CD14-positive monocyte (primary cell): ENCODE measurements around the gene RMI1. TPM values are rescaled to one million over a fixed set of nuclear protein-coding genes. Genes with fewer than 3 reads are reported as not detected.

Experiments used
- DNase-seq, 3 donors: peaks; one replicate each; pipeline ENCODE4 v3.0.0-alpha.2; 2011 to 2022
- H2AFZ ChIP-seq: 2 replicates; pipeline ENCODE4 v1.6.0; 2012; ENCODE audit warnings: mild to moderate bottlenecking, low read depth, low read length, inconsistent platforms; ENCODE audit not compliant: insufficient read depth, poor library complexity, severe bottlenecking
- H3K27ac ChIP-seq, 2 donors: 1 replicate in 1 of 2; 2 replicates in 1 of 2; pipeline ENCODE4 v1.5.1; 2012 to 2013; ENCODE audit warnings: low read length in 2 of 2, control low read depth in 1 of 2, inconsistent platforms in 1 of 2, low read depth in 1 of 2, mild to moderate bottlenecking in 1 of 2
- H3K27me3 ChIP-seq, 2 donors: one replicate each; pipeline versions ENCODE4 v1.6.0 to v1.6.1; 2011 to 2013; ENCODE audit warnings: low read length in 2 of 2; ENCODE audit not compliant: control insufficient read depth in 2 of 2, insufficient read depth in 2 of 2
- H3K36me3 ChIP-seq, 2 donors: replicated peaks in 1 of 2; 1 replicate in 1 of 2; 2 replicates in 1 of 2; pipeline versions ENCODE4 v1.5.1 to v1.6.1; 2012 to 2013; ENCODE audit warnings: low read length in 2 of 2, control low read depth in 1 of 2, inconsistent platforms in 1 of 2, mild to moderate bottlenecking in 1 of 2; ENCODE audit not compliant: insufficient read depth in 2 of 2, control insufficient read depth in 1 of 2
- H3K4me1 ChIP-seq, 2 donors: 1 replicate in 1 of 2; 2 replicates in 1 of 2; pipeline versions ENCODE4 v1.5.1 to v1.6.1; 2012 to 2013; ENCODE audit warnings: low read length in 2 of 2, control low read depth in 1 of 2, inconsistent platforms in 1 of 2, mild to moderate bottlenecking in 1 of 2, moderate library complexity in 1 of 2; ENCODE audit not compliant: insufficient read depth in 2 of 2, control insufficient read depth in 1 of 2
- H3K4me2 ChIP-seq: replicated peaks from 2 replicates; pipeline ENCODE3; 2012; ENCODE audit warnings: low read length, moderate library complexity, mild to moderate bottlenecking; ENCODE audit not compliant: poor library complexity, severe bottlenecking; ENCODE audit errors: extremely low read depth
- H3K4me3 ChIP-seq, 3 experiments: fragments of 200-600 bp in 1 of 3; sonication (generic) in 1 of 3; replicated peaks in 1 of 3; 1 replicate in 2 of 3; 2 replicates in 1 of 3; pipeline ENCODE4 v1.5.1; 2011 to 2013; ENCODE audit warnings: low read length in 3 of 3, mild to moderate bottlenecking in 3 of 3, control low read depth in 2 of 3, low read depth in 2 of 3, inconsistent platforms in 1 of 3, moderate library complexity in 1 of 3
- H3K79me2 ChIP-seq: 2 replicates; pipeline ENCODE4 v1.6.0; 2012; ENCODE audit warnings: mild to moderate bottlenecking, control low read depth, inconsistent platforms, low read length, moderate library complexity; ENCODE audit not compliant: insufficient read depth
- H3K9ac ChIP-seq: 2 replicates; pipeline ENCODE4 v1.6.0; 2017; ENCODE audit warnings: low read length, mild to moderate bottlenecking; ENCODE audit not compliant: insufficient read depth, poor library complexity, severe bottlenecking
- H3K9me3 ChIP-seq, 2 donors: replicated peaks in 1 of 2; 1 replicate in 1 of 2; 2 replicates in 1 of 2; pipeline versions ENCODE4 v1.5.1 to v1.6.1; 2012 to 2013; ENCODE audit warnings: low read length in 2 of 2, control low read depth in 1 of 2; ENCODE audit not compliant: control insufficient read depth in 1 of 2, insufficient read depth in 1 of 2
- H4K20me1 ChIP-seq: 2 replicates; pipeline ENCODE4 v1.6.0; 2012; ENCODE audit warnings: mild to moderate bottlenecking, low read length, control low read depth, moderate library complexity; ENCODE audit not compliant: insufficient read depth
- H3K27ac Mint-ChIP-seq, 7 donors: one replicate each; pipeline ENCODE4 v1.8.0; 2020; ENCODE audit warnings: mild to moderate bottlenecking in 7 of 7, mixed read lengths in 7 of 7, moderate library complexity in 6 of 7, inconsistent platforms in 2 of 7
- H3K27me3 Mint-ChIP-seq, 3 donors: one replicate each; pipeline ENCODE4 v1.8.0; 2021 to 2022; ENCODE audit warnings: low read depth in 3 of 3, mild to moderate bottlenecking in 3 of 3, mixed read lengths in 3 of 3, moderate library complexity in 3 of 3, inconsistent platforms in 1 of 3
- H3K36me3 Mint-ChIP-seq, 2 donors: one replicate each; pipeline ENCODE4 v1.8.0; 2020; ENCODE audit warnings: mixed read lengths in 2 of 2, inconsistent platforms in 1 of 2, mild to moderate bottlenecking in 1 of 2
- H3K4me1 Mint-ChIP-seq: one replicate; pipeline ENCODE4 v1.8.0; 2020; ENCODE audit warnings: mild to moderate bottlenecking, mixed read lengths
- H3K4me3 Mint-ChIP-seq, 2 donors: one replicate each; pipeline ENCODE4 v1.8.0; 2020; ENCODE audit warnings: mild to moderate bottlenecking in 2 of 2, mixed read lengths in 2 of 2, moderate library complexity in 1 of 2
- H3K9me3 Mint-ChIP-seq, 7 donors: one replicate each; pipeline ENCODE4 v1.8.0; 2020 to 2022; ENCODE audit warnings: mixed read lengths in 7 of 7, mild to moderate bottlenecking in 6 of 7, moderate library complexity in 6 of 7, inconsistent platforms in 2 of 7
- WGBS: methylation state at CpG from one replicate; pipeline ENCODE4 v1.1.5; 2013; ENCODE audit warnings: missing lambda C conversion rate; ENCODE audit not compliant: insufficient coverage; 5-methylcytosine and 5-hydroxymethylcytosine counted together
- intact Hi-C, 2 donors: fragments of 100-400 bp; cut with micrococcal nuclease; formaldehyde crosslinking; loops; one replicate each; pipeline versions ENCODE4 v1.15.0 to v1.15.1; 2023
- polyA minus RNA-seq: library from RNA; depleted of rRNA, polyadenylated mRNA; stranded (reverse); fragments of >200 nt; gene quantifications from 2 replicates; pipeline ENCODE4 v1.2.3, GENCODE V29; 2012
- polyA plus RNA-seq, 3 donors: library from polyadenylated mRNA; depleted of rRNA in 1 of 3; unstranded in 2 of 3; stranded (reverse) in 1 of 3; fragments of 300-500 nt in 2 of 3; fragments of >200 nt in 1 of 3; fragmentation: Illumina TruSeq in 2 of 3; gene quantifications; 1 replicate in 2 of 3; 2 replicates in 1 of 3; pipeline ENCODE4 v1.2.3, GENCODE V29; 2012 to 2021
- total RNA-seq, 12 experiments: library from RNA in 1 of 12; stranded (reverse) in 1 of 12; fragments of 120-200 nt in 1 of 12; gene quantifications; one replicate each; pipeline ENCODE4 v1.2.4 and lab custom pipeline; 2013 to 2026; ENCODE audit warnings: mixed read lengths in 6 of 12, inconsistent platforms in 1 of 12
- TF ChIP-seq, protein P1 (sequence below): fragments of 200-600 bp; IDR thresholded peaks from one replicate; pipeline ENCODE4 v1.8.0; 2022; ENCODE audit warnings: antibody characterized with exemption, mild to moderate bottlenecking

Gene RMI1
- 5.8 TPM for total RNA-seq (2013)
- polyA plus RNA-seq (10 to 100 TPM in 1 of 3 donors, 1 to 10 TPM in 2; 1.7 to 11.5 (median 5.3) TPM), polyA minus RNA-seq (2.6 and 2.9 TPM in 2 replicates), total RNA-seq (lab: John Stamatoyannopoulos, UW) (0.63 to 15.9 (median 2.3) reads per million in 11 experiments)

DNA sequence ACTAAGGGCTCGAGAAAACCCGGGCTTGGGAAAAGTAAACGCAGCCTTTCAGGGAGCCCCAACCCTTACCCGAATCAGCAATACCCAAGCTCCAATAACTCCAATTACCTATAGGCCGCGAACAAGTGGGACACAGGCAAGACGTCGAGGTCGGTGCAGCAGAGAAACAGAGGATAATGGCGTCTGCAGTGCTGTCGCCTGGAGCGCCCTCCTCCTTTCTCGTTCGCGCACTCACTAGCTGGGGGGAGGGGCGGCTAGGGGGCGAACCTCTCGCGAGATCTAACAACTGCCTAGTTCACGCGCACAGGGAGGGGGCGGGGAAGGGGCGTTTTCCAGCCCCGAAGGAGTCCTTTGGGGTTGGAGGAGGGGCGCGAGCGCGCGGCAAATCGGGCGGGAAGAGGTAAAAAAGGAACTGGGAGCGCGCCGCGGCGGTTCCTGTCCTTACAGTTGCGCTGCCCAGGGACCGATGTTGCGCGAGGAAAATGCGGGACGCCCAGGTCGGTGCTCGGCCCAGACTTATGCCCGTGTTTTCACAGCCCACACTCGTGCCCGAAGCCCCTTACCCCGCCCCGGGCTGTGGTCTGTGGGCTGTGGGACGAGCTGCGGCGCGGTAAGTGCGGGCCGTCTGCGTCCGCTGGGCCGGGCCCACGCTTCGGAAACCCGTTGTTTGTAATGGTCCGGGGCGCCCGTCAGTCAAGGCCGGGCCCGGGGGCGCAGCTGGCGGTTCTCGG lies at the start of gene RMI1:
TSS of gene RMI1 (plus strand) at position 411 of the 731 bp plus-strand sequence. CDS start 20,182 bp downstream, outside the sequence.
- H3K27ac Mint-ChIP-seq: peak within 1 kb of the TSS; percentile 99 to 100 (median 99)
- Histone ChIP-seq H3K27ac (peak within 1 kb of the TSS; percentile 97 to 99), H3K9ac (peak within 1 kb of the TSS; percentile 97), H4K20me1 (peaks cover 39% of the 10 kb centered on the region), H3K4me1 (peaks cover 17 to 49% of the 10 kb centered on the region in 2 donors), H3K79me2 (peaks cover 98% of the 10 kb centered on the region), H3K4me3 (peak within 1 kb of the TSS; percentile 72 to 100 (median 88)), H2AFZ (peak within 1 kb of the TSS; percentile 90), H3K27me3 (no peaks in the 10 kb centered on the region), H3K9me3 (no peaks in the 10 kb centered on the region), H3K4me2 (peak within 1 kb of the TSS; percentile 78), H3K36me3 (peaks cover 22 to 26% of the 10 kb centered on the region in 2 donors)
- WGBS: under 1% methylated on average over 63 of the region's 69 CpGs
- H3K36me3 Mint-ChIP-seq: peaks cover 24 to 27% of the 10 kb centered on the region in 2 donors
- H3K9me3 Mint-ChIP-seq: peaks cover 0 to 3% (median 0%) of the 10 kb centered on the region in 7 donors
- no peaks in the 10 kb centered on the region for H3K27me3 Mint-ChIP-seq
- DNase-seq: peak; percentile 97 to 99 (median 98)
- TF ChIP-seq, protein P1, sequence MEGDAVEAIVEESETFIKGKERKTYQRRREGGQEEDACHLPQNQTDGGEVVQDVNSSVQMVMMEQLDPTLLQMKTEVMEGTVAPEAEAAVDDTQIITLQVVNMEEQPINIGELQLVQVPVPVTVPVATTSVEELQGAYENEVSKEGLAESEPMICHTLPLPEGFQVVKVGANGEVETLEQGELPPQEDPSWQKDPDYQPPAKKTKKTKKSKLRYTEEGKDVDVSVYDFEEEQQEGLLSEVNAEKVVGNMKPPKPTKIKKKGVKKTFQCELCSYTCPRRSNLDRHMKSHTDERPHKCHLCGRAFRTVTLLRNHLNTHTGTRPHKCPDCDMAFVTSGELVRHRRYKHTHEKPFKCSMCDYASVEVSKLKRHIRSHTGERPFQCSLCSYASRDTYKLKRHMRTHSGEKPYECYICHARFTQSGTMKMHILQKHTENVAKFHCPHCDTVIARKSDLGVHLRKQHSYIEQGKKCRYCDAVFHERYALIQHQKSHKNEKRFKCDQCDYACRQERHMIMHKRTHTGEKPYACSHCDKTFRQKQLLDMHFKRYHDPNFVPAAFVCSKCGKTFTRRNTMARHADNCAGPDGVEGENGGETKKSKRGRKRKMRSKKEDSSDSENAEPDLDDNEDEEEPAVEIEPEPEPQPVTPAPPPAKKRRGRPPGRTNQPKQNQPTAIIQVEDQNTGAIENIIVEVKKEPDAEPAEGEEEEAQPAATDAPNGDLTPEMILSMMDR: no peak
- H3K4me3 Mint-ChIP-seq: peak within 1 kb of the TSS; percentile 99 to 100
- intact Hi-C loops: loop anchor here (5.0 to 10.0 kb wide), 2 partner anchors 58 to 276 kb away; partner anchors contain the start of genes KIF27 (in 1 of the 2) and UBQLN1 (in 1 of the 2)
- peaks cover 37% of the 10 kb centered on the region for H3K4me1 Mint-ChIP-seq

DNA sequence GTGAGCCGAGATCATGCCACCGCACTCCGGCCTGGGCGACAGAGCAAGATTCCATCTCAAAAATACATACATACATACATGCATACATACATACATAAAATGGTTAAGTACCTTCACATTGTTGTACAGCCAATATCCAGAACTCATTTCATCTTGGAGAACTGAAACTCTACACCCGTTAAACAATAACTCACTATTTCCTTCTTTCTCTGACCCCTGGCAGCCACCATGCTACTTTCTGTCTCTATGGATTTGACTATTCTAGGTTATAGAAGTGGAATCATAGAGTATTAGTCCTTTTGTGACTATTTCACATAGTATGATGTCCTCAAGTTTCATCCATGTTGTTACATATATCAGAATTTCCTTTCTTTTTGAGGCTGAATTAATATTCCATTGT lies 49.7 kb upstream of the RMI1 start:
- Mint-ChIP-seq H3K4me1 (peaks cover 49% of the 10 kb centered on the region), H3K27ac (peak overlapping the region in 1 of 7 donors; percentile 61), H3K9me3 (peaks cover 0 to 2% (median 0%) of the 10 kb centered on the region in 7 donors), H3K4me3 (no peak overlapping the region), H3K27me3 (peaks cover 0 to 5% (median 2%) of the 10 kb centered on the region in 3 donors), H3K36me3 (no peaks in the 10 kb centered on the region)
- H3K9me3 ChIP-seq: no peaks in the 10 kb centered on the region
- no peak overlapping the region for H3K9ac ChIP-seq
- no peak overlapping the region for H3K4me2 ChIP-seq
- no peaks in the 10 kb centered on the region for H3K36me3 ChIP-seq
- H3K79me2 ChIP-seq: no peaks in the 10 kb centered on the region
- no peak overlapping the region for H2AFZ ChIP-seq
- H3K4me3 ChIP-seq: no peak overlapping the region
- H4K20me1 ChIP-seq: no peaks in the 10 kb centered on the region
- TF ChIP-seq, protein P1: no peak
- intact Hi-C loops: no loop called here
- H3K27ac ChIP-seq: no peak overlapping the region
- no peaks in the 10 kb centered on the region for H3K27me3 ChIP-seq
- peaks cover 51 to 54% of the 10 kb centered on the region in 2 donors for H3K4me1 ChIP-seq
- 77% methylated on average over 5 of the region's 5 CpGs for WGBS
- no peak for DNase-seq
